Fibroblast of lung (primary cell): ENCODE data around the gene PEPD. TPM values are rescaled to one million over a fixed set of nuclear protein-coding genes. Genes with fewer than 3 reads are reported as not detected.

Source experiments
- DNase-seq, 2 donors: peaks; one replicate each; pipeline versions ENCODE4 v3.0.0 to v3.0.0-alpha.2; 2010; ENCODE audit warnings: low read depth in 2 of 2
- H2AFZ ChIP-seq: 2 replicates; pipeline ENCODE4 v1.5.1; 2012; ENCODE audit warnings: low read length, control low read depth, inconsistent platforms
- H3K27ac ChIP-seq: 2 replicates; pipeline ENCODE4 v1.5.1; 2011; ENCODE audit warnings: low read length, control low read depth; ENCODE audit not compliant: insufficient read depth
- H3K27me3 ChIP-seq: 2 replicates; pipeline ENCODE4 v1.5.1; 2011; ENCODE audit warnings: mild to moderate bottlenecking, low read length; ENCODE audit not compliant: control insufficient read depth, insufficient read depth
- H3K36me3 ChIP-seq: 2 replicates; pipeline ENCODE4 v1.5.1; 2011; ENCODE audit warnings: low read length; ENCODE audit not compliant: control insufficient read depth, insufficient read depth
- H3K4me1 ChIP-seq: 2 replicates; pipeline ENCODE4 v1.5.1; 2011; ENCODE audit warnings: low read length; ENCODE audit not compliant: control insufficient read depth, insufficient read depth; ENCODE audit errors: extremely low read depth
- H3K4me2 ChIP-seq: 2 replicates; pipeline ENCODE4 v1.5.1; 2011; ENCODE audit warnings: low read length, control low read depth; ENCODE audit not compliant: insufficient read depth; ENCODE audit errors: extremely low read depth
- H3K4me3 ChIP-seq, 4 experiments: fragments of 200-600 bp in 1 of 4; sonication (generic) in 1 of 4; replicated peaks in 1 of 4; 2 replicates each; pipeline ENCODE4 v1.5.1; 2011 to 2016; ENCODE audit warnings: low read length in 4 of 4, low read depth in 3 of 4, mild to moderate bottlenecking in 3 of 4, control low read depth in 2 of 4, inconsistent platforms in 1 of 4, mixed read lengths in 1 of 4; ENCODE audit not compliant: insufficient read depth in 1 of 4; ENCODE audit errors: control extremely low read depth in 1 of 4
- H3K79me2 ChIP-seq: 2 replicates; pipeline ENCODE4 v1.5.1; 2012; ENCODE audit warnings: mild to moderate bottlenecking, low read length, inconsistent platforms; ENCODE audit not compliant: control insufficient read depth, insufficient read depth
- H3K9ac ChIP-seq: 2 replicates; pipeline ENCODE4 v1.5.1; 2011; ENCODE audit warnings: mild to moderate bottlenecking, low read length, control low read depth; ENCODE audit not compliant: insufficient read depth
- H3K9me3 ChIP-seq: 2 replicates; pipeline ENCODE4 v1.5.1; 2012; ENCODE audit warnings: low read depth, low read length; ENCODE audit not compliant: control insufficient read depth, insufficient read depth
- H4K20me1 ChIP-seq: 2 replicates; pipeline ENCODE4 v1.5.1; 2011; ENCODE audit warnings: low read length; ENCODE audit not compliant: control insufficient read depth, insufficient read depth; ENCODE audit errors: extremely low read depth
- EZH2 ChIP-seq: IDR thresholded peaks from 2 replicates; pipeline ENCODE4 v1.5.1; 2012; ENCODE audit warnings: low read length, control low read depth, mild to moderate bottlenecking; ENCODE audit errors: missing control alignments
- polyA plus RNA-seq, 2 donors: library from polyadenylated mRNA; depleted of rRNA in 1 of 2; stranded (reverse) in 1 of 2; unstranded in 1 of 2; fragments of >200 nt; gene quantifications; 2 replicates each; pipeline ENCODE4 v1.2.1, GENCODE V29; 2011 to 2012; ENCODE audit warnings: missing spikeins in 1 of 2
- total RNA-seq: library from RNA; depleted of rRNA; stranded (reverse); fragments of >200 nt; gene quantifications from 2 replicates; pipeline ENCODE4 v1.2.1, GENCODE V29; 2014
- TF ChIP-seq, protein P1 (sequence below), 2 donors: IDR thresholded peaks in 1 of 2; conservative IDR thresholded peaks in 1 of 2; 1 replicate in 1 of 2; 2 replicates in 1 of 2; pipeline ENCODE4 v1.5.1; 2011 to 2012; ENCODE audit warnings: low read length in 2 of 2, control low read depth in 1 of 2, inconsistent platforms in 1 of 2, low read depth in 1 of 2, mild to moderate bottlenecking in 1 of 2

PEPD gene
- total and polyA plus RNA-seq, 2 donors (not counting 1 experiment from before 2014, with no cell fraction given), result 59.8 to 81.9 TPM

GRCh38 chr19:33350538-33351309 lies 170.9 kb downstream of the PEPD start:
- no peaks in the 10 kb centered on the region for H4K20me1 ChIP-seq
- peaks cover 4% of the 10 kb centered on the region for H3K27me3 ChIP-seq
- H3K4me1 ChIP-seq, result no peaks in the 10 kb centered on the region
- TF ChIP-seq EZH2, result no peak
- TF ChIP-seq, protein P1, sequence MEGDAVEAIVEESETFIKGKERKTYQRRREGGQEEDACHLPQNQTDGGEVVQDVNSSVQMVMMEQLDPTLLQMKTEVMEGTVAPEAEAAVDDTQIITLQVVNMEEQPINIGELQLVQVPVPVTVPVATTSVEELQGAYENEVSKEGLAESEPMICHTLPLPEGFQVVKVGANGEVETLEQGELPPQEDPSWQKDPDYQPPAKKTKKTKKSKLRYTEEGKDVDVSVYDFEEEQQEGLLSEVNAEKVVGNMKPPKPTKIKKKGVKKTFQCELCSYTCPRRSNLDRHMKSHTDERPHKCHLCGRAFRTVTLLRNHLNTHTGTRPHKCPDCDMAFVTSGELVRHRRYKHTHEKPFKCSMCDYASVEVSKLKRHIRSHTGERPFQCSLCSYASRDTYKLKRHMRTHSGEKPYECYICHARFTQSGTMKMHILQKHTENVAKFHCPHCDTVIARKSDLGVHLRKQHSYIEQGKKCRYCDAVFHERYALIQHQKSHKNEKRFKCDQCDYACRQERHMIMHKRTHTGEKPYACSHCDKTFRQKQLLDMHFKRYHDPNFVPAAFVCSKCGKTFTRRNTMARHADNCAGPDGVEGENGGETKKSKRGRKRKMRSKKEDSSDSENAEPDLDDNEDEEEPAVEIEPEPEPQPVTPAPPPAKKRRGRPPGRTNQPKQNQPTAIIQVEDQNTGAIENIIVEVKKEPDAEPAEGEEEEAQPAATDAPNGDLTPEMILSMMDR (conservative IDR thresholded peaks at IDR 0.05 in 1 of 2, IDR thresholded peaks at IDR 0.05 in 1 of 2; ENCODE audit: low read depth in 1 of 2, low read length in 2 of 2), result no peak
- H3K9me3 ChIP-seq, result no peaks in the 10 kb centered on the region
- no peak overlapping the region for H2AFZ ChIP-seq
- H3K4me2 ChIP-seq, result no peak overlapping the region
- H3K27ac ChIP-seq, result no peak overlapping the region
- H3K36me3 ChIP-seq, result no peaks in the 10 kb centered on the region
- no peak overlapping the region for H3K9ac ChIP-seq
- DNase-seq, result peak; percentile 8 to 80
- no peaks in the 10 kb centered on the region for H3K79me2 ChIP-seq
- no peak overlapping the region for H3K4me3 ChIP-seq

- Histone ChIP-seq H3K79me2 (no peaks in the 10 kb centered on the region), H3K9me3 (no peaks in the 10 kb centered on the region), H3K27ac (no peak overlapping the region), H3K36me3 (no peaks in the 10 kb centered on the region), H2AFZ (no peak overlapping the region), H3K4me3 (no peak overlapping the region), H3K4me1 (no peaks in the 10 kb centered on the region), H3K27me3 (peaks cover 10% of the 10 kb centered on the region), H3K4me2 (no peak overlapping the region), H3K9ac (no peak overlapping the region), H4K20me1 (no peaks in the 10 kb centered on the region)
- TF ChIP-seq, protein P1 (conservative IDR thresholded peaks at IDR 0.05 in 1 of 2, IDR thresholded peaks at IDR 0.05 in 1 of 2; ENCODE audit: low read depth in 1 of 2, low read length in 2 of 2), result no peak
- TF ChIP-seq EZH2, result no peak
- DNase-seq, result no peak
These were observed 172.0 kb downstream of the PEPD start for GRCh38 chr19:33349319-33350289.
